ENCODE results near the gene DKK1. TPM values are rescaled to one million over a fixed set of nuclear protein-coding genes. Genes with fewer than 3 reads are reported as not detected.

DKK1 gene
- total and polyA plus RNA-seq, 2 donors (not counting 3 experiments of a cell fraction or from before 2014, with no cell fraction given) = 184 to 202 TPM

DNA sequence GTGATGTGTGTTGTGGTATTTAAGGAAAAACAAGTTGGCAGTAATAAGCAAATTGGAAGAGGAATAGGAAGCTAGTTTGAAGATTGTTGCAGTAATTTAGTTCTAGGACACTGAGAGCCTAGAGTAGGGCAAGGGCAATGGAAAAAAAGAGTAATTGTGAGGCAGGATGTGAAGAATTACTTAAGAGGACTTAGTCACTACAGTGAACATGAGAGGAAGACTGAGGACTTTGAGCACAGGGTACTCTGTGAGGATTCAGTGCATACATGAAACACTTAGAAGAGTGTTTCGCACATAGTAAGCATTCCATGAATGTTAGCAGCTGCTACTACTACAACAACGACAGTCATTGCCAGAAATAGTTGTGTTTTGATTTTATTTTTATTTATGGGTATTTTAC is 30.9 kb upstream of the DKK1 start:
- FAIRE-seq = no peak
- H2AFZ ChIP-seq (ENCODE audit: low read depth, low read length) = no peak overlapping the region
- H3K79me2 ChIP-seq (ENCODE audit: control insufficient read depth, insufficient read depth, low read length) = no peaks in the 10 kb centered on the region
- H3K4me1 ChIP-seq (ENCODE audit: control insufficient read depth, extremely low read depth, insufficient read depth, low read length) = peaks cover 10% of the 10 kb centered on the region
- ChIA-PET CTCF (no interaction called here), POLR2A (no interaction called here)
- H3K9me1 ChIP-seq (replicated peaks; ENCODE audit: control insufficient read depth, extremely low read depth, insufficient read depth, low read length) = no peaks in the 10 kb centered on the region
- dilution Hi-C loops (cut with MboI; ENCODE audit: extremely low pct_ligation_motif_present, low sequenced_read_pairs) = no loop called here
- DNase-seq (ENCODE audit: low read depth, low spot score) = peak; percentile 18
- no TSS peak for BruUV-seq (replicated peaks)
- H3K36me3 ChIP-seq (ENCODE audit: control insufficient read depth in 2 of 2, extremely low read depth in 1 of 2, insufficient read depth in 2 of 2, low read length in 2 of 2) = no peaks in the 10 kb centered on the region
- H3K4me2 ChIP-seq (ENCODE audit: insufficient read depth, low read length) = no peak overlapping the region
- no peaks in the 10 kb centered on the region for H3K9me3 ChIP-seq (replicated peaks; ENCODE audit: control insufficient read depth, insufficient read depth, low read length)
- no peak overlapping the region for H3K4me3 ChIP-seq (replicated peaks in 1 of 3; ENCODE audit: insufficient read depth in 1 of 3, low read depth in 1 of 3, low read length in 3 of 3)
- no peaks in the 10 kb centered on the region for H3K27me3 ChIP-seq (ENCODE audit: control insufficient read depth in 2 of 2, insufficient read depth in 2 of 2, low read length in 2 of 2)
- TF ChIP-seq POLR2A (IDR thresholded peaks at IDR 0.05; ENCODE audit: low read depth, low read length) (no peak), GATA2 (IDR thresholded peaks at IDR 0.05; ENCODE audit: insufficient read depth, insufficient read length, low read depth, low read length) (no peak), EZH2 (IDR thresholded peaks at IDR 0.05; ENCODE audit: borderline replicate concordance, low read depth, low read length, severe bottlenecking) (no peak), FOS (IDR thresholded peaks at IDR 0.05; ENCODE audit: borderline replicate concordance, insufficient read depth, low read length) (no peak), JUN (IDR thresholded peaks at IDR 0.05; ENCODE audit: borderline replicate concordance, insufficient read depth, insufficient read length, low read depth) (no peak), MYC (IDR thresholded peaks at IDR 0.05; ENCODE audit: low read depth, low read length) (no peak)
- TF ChIP-seq, protein P1, sequence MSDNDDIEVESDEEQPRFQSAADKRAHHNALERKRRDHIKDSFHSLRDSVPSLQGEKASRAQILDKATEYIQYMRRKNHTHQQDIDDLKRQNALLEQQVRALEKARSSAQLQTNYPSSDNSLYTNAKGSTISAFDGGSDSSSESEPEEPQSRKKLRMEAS (IDR thresholded peaks at IDR 0.05; ENCODE audit: insufficient read depth, insufficient read length) = no peak
- TF ChIP-seq, protein P2, sequence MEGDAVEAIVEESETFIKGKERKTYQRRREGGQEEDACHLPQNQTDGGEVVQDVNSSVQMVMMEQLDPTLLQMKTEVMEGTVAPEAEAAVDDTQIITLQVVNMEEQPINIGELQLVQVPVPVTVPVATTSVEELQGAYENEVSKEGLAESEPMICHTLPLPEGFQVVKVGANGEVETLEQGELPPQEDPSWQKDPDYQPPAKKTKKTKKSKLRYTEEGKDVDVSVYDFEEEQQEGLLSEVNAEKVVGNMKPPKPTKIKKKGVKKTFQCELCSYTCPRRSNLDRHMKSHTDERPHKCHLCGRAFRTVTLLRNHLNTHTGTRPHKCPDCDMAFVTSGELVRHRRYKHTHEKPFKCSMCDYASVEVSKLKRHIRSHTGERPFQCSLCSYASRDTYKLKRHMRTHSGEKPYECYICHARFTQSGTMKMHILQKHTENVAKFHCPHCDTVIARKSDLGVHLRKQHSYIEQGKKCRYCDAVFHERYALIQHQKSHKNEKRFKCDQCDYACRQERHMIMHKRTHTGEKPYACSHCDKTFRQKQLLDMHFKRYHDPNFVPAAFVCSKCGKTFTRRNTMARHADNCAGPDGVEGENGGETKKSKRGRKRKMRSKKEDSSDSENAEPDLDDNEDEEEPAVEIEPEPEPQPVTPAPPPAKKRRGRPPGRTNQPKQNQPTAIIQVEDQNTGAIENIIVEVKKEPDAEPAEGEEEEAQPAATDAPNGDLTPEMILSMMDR (IDR thresholded peaks at IDR 0.05; ENCODE audit: extremely low read depth in 1 of 2, insufficient read depth in 1 of 2, low read depth in 1 of 2, low read length in 2 of 2) = no peak
- H3K27ac ChIP-seq (ENCODE audit: insufficient read depth, low read depth, low read length) = no peak overlapping the region
- H3K9ac ChIP-seq (replicated peaks; ENCODE audit: extremely low read depth, insufficient read depth, low read length) = no peak overlapping the region
- H4K20me1 ChIP-seq (replicated peaks; ENCODE audit: control insufficient read depth, extremely low read depth, insufficient read depth, low read length) = no peaks in the 10 kb centered on the region
- intact Hi-C loops (cut with micrococcal nuclease) = no loop called here

Data from endothelial cell of umbilical vein (primary cell).